Measurements from ENCODE around the gene DPH7.

DNA sequence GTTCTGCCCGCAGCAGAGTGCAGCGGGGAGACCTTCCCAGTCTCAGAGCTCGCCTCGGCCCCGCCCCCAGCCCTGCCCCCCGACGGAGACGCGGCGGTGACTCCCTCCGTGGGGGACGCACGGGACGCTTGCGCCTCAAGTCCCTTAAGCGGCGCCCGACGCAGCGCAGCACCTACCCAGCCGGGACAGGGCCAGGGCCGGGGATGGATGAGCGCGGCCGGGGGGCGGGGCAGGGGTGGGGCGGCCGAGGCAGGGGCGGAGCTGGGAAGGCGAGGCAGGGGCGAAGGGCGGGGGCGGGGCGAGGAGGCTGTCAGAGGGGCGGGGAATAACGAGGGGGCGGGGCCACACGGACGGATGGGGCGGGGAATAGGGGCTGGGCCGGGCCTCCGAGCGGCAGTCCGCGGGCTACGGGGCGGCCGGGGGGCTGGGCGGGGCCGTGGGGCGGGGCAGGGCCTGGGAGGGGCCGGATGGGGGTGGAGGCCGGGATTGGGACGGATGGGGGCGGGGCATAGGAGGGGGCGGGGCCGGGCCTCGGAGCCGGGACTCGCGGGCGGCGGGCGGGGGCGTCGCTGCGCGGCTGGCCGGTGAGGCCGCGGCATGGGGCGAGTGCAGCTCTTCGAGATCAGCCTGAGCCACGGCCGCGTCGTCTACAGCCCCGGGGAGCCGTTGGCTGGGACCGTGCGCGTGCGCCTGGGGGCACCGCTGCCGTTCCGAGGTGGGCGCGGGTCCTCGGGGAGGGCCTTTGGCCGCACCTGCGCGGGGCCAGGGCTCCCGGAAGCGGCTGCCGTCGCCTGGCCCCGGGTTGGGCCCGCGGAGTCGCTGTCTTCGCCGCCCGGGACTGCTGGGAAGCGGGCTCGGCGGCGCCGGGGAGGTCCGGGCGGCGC, 26.6 kb upstream of the DPH7 start, which contains the start of gene ARRDC1:
- TF ChIP-seq, protein P1, sequence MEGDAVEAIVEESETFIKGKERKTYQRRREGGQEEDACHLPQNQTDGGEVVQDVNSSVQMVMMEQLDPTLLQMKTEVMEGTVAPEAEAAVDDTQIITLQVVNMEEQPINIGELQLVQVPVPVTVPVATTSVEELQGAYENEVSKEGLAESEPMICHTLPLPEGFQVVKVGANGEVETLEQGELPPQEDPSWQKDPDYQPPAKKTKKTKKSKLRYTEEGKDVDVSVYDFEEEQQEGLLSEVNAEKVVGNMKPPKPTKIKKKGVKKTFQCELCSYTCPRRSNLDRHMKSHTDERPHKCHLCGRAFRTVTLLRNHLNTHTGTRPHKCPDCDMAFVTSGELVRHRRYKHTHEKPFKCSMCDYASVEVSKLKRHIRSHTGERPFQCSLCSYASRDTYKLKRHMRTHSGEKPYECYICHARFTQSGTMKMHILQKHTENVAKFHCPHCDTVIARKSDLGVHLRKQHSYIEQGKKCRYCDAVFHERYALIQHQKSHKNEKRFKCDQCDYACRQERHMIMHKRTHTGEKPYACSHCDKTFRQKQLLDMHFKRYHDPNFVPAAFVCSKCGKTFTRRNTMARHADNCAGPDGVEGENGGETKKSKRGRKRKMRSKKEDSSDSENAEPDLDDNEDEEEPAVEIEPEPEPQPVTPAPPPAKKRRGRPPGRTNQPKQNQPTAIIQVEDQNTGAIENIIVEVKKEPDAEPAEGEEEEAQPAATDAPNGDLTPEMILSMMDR (conservative IDR thresholded peaks at IDR 0.05 in 1 of 2, IDR thresholded peaks at IDR 0.05 in 1 of 2; ENCODE audit: extremely low read depth in 1 of 2, insufficient read depth in 1 of 2, low read depth in 1 of 2, low read length in 2 of 2) = no peak
- no peak for TF ChIP-seq EZH2 (IDR thresholded peaks at IDR 0.05; ENCODE audit: borderline replicate concordance, low read length)
